NCI-H774 (cell line): ENCODE measurements around the gene TNFSF18.

Source experiments
- DNase-seq: peaks from one replicate; lab custom pipeline; 2025; lab: John Stamatoyannopoulos, UW

The TNFSF18 gene

GRCh38 chr1:173038875-173039554 is 11.7 kb downstream of the TNFSF18 start:
- no peak for DNase-seq

GRCh38 chr1:173024543-173024942 is 26.2 kb downstream of the TNFSF18 start:
- DNase-seq = no peak

- DNase-seq = no peak
These were observed 27.4 kb downstream of the TNFSF18 start for GRCh38 chr1:173023343-173023742.

GRCh38 chr1:173020138-173020750 is 30.5 kb downstream of the TNFSF18 start:
- no peak for DNase-seq

- no peak for DNase-seq
These were observed 32.9 kb downstream of the TNFSF18 start for GRCh38 chr1:173017792-173018191.

GRCh38 chr1:173016419-173016818 is 34.3 kb downstream of the TNFSF18 start:
- DNase-seq = no peak

GRCh38 chr1:173015629-173016028 is 35.1 kb downstream of the TNFSF18 start:
- no peak for DNase-seq

GRCh38 chr1:173014160-173014559 is 36.6 kb downstream of the TNFSF18 start:
- no peak for DNase-seq

GRCh38 chr1:173012126-173012525 is 38.6 kb downstream of the TNFSF18 start:
- no peak for DNase-seq

- no peak for DNase-seq
These were observed 41.1 kb downstream of the TNFSF18 start for GRCh38 chr1:173009597-173009996.

- no peak for DNase-seq
These were observed 45.4 kb downstream of the TNFSF18 start for GRCh38 chr1:173005196-173005864.

- DNase-seq = no peak
These were observed 47.6 kb downstream of the TNFSF18 start for GRCh38 chr1:173002891-173003838.

GRCh38 chr1:172999349-172999748 is 51.4 kb downstream of the TNFSF18 start:
- DNase-seq = no peak

- no peak for DNase-seq
These were observed 52.8 kb downstream of the TNFSF18 start for GRCh38 chr1:172997941-172998361.

- DNase-seq = no peak
These were observed 57.1 kb downstream of the TNFSF18 start for GRCh38 chr1:172993640-172994039.

GRCh38 chr1:172991674-172992400 is 58.9 kb downstream of the TNFSF18 start:
- DNase-seq = no peak

- no peak for DNase-seq
These were observed 60.0 kb downstream of the TNFSF18 start for GRCh38 chr1:172990598-172991215.
